Keratinocyte (primary cell): ENCODE measurements around the gene NTSR2. TPM values are rescaled to one million over a fixed set of nuclear protein-coding genes. Genes with fewer than 3 reads are reported as not detected.
A peak's percentile ranks its signal among the peaks of the same experiment; 100 is the strongest.

Source experiments
- DNase-seq: peaks from one replicate; pipeline ENCODE4 v3.0.0-alpha.2; 2011; ENCODE audit warnings: low read depth, missing footprints, low spot score
- FAIRE-seq: peaks from 2 replicates; lab custom pipeline; 2011; peaks lifted over from hg19 to GRCh38; lab: Jason Lieb, UNC
- H2AFZ ChIP-seq: 2 replicates; pipeline ENCODE4 v1.6.0; 2012; ENCODE audit warnings: low read length, control low read depth, inconsistent platforms; ENCODE audit not compliant: control insufficient read depth
- H3K27ac ChIP-seq: 2 replicates; pipeline ENCODE4 v1.5.1; 2011; ENCODE audit warnings: low read length; ENCODE audit not compliant: control insufficient read depth, insufficient read depth
- H3K27me3 ChIP-seq: 3 replicates; pipeline ENCODE4 v1.6.0; 2011; ENCODE audit warnings: low read length; ENCODE audit not compliant: control insufficient read depth, insufficient read depth; ENCODE audit errors: extremely low read depth
- H3K36me3 ChIP-seq, 2 experiments: 2 replicates in 1 of 2; 3 replicates in 1 of 2; pipeline ENCODE4 v1.5.1; 2011; ENCODE audit warnings: low read length in 2 of 2, mild to moderate bottlenecking in 1 of 2; ENCODE audit not compliant: control insufficient read depth in 2 of 2, insufficient read depth in 2 of 2; ENCODE audit errors: extremely low read depth in 1 of 2
- H3K4me1 ChIP-seq: 3 replicates; pipeline ENCODE4 v1.5.1; 2011; ENCODE audit warnings: low read length; ENCODE audit not compliant: control insufficient read depth, insufficient read depth; ENCODE audit errors: extremely low read depth
- H3K4me2 ChIP-seq: 3 replicates; pipeline ENCODE4 v1.6.0; 2011; ENCODE audit warnings: low read depth, low read length; ENCODE audit not compliant: control insufficient read depth, insufficient read depth; ENCODE audit errors: extremely low read depth
- H3K4me3 ChIP-seq, 3 experiments: fragments of 200-600 bp in 1 of 3; sonication (generic) in 1 of 3; 2 replicates in 2 of 3; 3 replicates in 1 of 3; pipeline ENCODE4 v1.5.1; 2011 to 2016; ENCODE audit warnings: low read length in 3 of 3, mild to moderate bottlenecking in 3 of 3, control low read depth in 2 of 3, inconsistent platforms in 1 of 3, low read depth in 1 of 3, mixed read lengths in 1 of 3, mixed run types in 1 of 3, moderate library complexity in 1 of 3; ENCODE audit not compliant: control insufficient read depth in 2 of 3, insufficient read depth in 2 of 3; ENCODE audit errors: extremely low read depth in 1 of 3
- H3K79me2 ChIP-seq: 2 replicates; pipeline ENCODE4 v1.6.0; 2012; ENCODE audit warnings: low read length; ENCODE audit not compliant: control insufficient read depth, insufficient read depth
- H3K9ac ChIP-seq: 3 replicates; pipeline ENCODE4 v1.6.0; 2011; ENCODE audit warnings: low read length; ENCODE audit not compliant: control insufficient read depth, insufficient read depth; ENCODE audit errors: extremely low read depth
- H3K9me1 ChIP-seq: 3 replicates; pipeline ENCODE4 v1.6.0; 2011; ENCODE audit warnings: low read length; ENCODE audit not compliant: control insufficient read depth, insufficient read depth; ENCODE audit errors: extremely low read depth
- H3K9me3 ChIP-seq: 2 replicates; pipeline ENCODE4 v1.5.1; 2012; ENCODE audit warnings: low read depth, low read length; ENCODE audit not compliant: control insufficient read depth
- H4K20me1 ChIP-seq: 3 replicates; pipeline ENCODE4 v1.6.0; 2011; ENCODE audit warnings: low read length; ENCODE audit not compliant: control insufficient read depth, insufficient read depth; ENCODE audit errors: extremely low read depth
- EZH2 ChIP-seq: IDR thresholded peaks from one replicate; pipeline ENCODE4 v1.6.1; 2012; ENCODE audit warnings: inconsistent platforms, mild to moderate bottlenecking, low read length, moderate library complexity
- dilution Hi-C: fragments of 300-500 bp; cut with MboI; formaldehyde crosslinking; loops from one replicate; pipeline ENCODE4 v1.7.0; 2020; ENCODE audit warnings: low sequenced_read_pairs; ENCODE audit not compliant: extremely low pct_ligation_motif_present
- polyA plus RNA-seq, 5 experiments: library from polyadenylated mRNA; depleted of rRNA in 3 of 5; stranded (reverse) in 3 of 5; stranded (forward) in 1 of 5; unstranded in 1 of 5; fragments of >200 nt; gene quantifications; 1 replicate in 1 of 5; 2 replicates in 3 of 5; 3 replicates in 1 of 5; pipeline versions ENCODE4 v1.2.1 to v1.2.3, GENCODE V29; 2011 to 2012; ENCODE audit warnings: missing spikeins in 2 of 5, low read depth in 1 of 5, low replicate concordance in 1 of 5
- TF ChIP-seq, protein P1 (sequence below), 3 experiments: IDR thresholded peaks in 1 of 3; conservative IDR thresholded peaks in 1 of 3; optimal IDR thresholded peaks in 1 of 3; 2 replicates in 2 of 3; 3 replicates in 1 of 3; pipeline versions ENCODE3 to v1.5.1; 2011; ENCODE audit warnings: low read length in 3 of 3, mild to moderate bottlenecking in 3 of 3, moderate library complexity in 2 of 3, control low read depth in 1 of 3, inconsistent platforms in 1 of 3; ENCODE audit not compliant: insufficient read depth in 2 of 3; ENCODE audit errors: extremely low read depth in 1 of 3

The NTSR2 gene
- polyA plus RNA-seq, 1 donor (not counting 4 experiments of a cell fraction or from before 2014, with no cell fraction given) = not detected

- DNase-seq = no peak
- no peaks in the 10 kb centered on the region for H3K9me3 ChIP-seq
- H3K9ac ChIP-seq = no peak overlapping the region
- no peak for TF ChIP-seq EZH2
- TF ChIP-seq, protein P1, sequence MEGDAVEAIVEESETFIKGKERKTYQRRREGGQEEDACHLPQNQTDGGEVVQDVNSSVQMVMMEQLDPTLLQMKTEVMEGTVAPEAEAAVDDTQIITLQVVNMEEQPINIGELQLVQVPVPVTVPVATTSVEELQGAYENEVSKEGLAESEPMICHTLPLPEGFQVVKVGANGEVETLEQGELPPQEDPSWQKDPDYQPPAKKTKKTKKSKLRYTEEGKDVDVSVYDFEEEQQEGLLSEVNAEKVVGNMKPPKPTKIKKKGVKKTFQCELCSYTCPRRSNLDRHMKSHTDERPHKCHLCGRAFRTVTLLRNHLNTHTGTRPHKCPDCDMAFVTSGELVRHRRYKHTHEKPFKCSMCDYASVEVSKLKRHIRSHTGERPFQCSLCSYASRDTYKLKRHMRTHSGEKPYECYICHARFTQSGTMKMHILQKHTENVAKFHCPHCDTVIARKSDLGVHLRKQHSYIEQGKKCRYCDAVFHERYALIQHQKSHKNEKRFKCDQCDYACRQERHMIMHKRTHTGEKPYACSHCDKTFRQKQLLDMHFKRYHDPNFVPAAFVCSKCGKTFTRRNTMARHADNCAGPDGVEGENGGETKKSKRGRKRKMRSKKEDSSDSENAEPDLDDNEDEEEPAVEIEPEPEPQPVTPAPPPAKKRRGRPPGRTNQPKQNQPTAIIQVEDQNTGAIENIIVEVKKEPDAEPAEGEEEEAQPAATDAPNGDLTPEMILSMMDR (optimal IDR thresholded peaks at IDR 0.05 in 1 of 3, IDR thresholded peaks at IDR 0.05 in 1 of 3, conservative IDR thresholded peaks at IDR 0.05 in 1 of 3; ENCODE audit: extremely low read depth in 1 of 3, insufficient read depth in 2 of 3, low read length in 3 of 3) = no peak
- H3K4me2 ChIP-seq = no peak overlapping the region
- dilution Hi-C loops = no loop called here
- no peaks in the 10 kb centered on the region for H3K9me1 ChIP-seq
- peaks cover 14% of the 10 kb centered on the region for H3K27me3 ChIP-seq
- no peak overlapping the region for H3K27ac ChIP-seq
- no peaks in the 10 kb centered on the region for H3K36me3 ChIP-seq
- H3K79me2 ChIP-seq = no peaks in the 10 kb centered on the region
- no peaks in the 10 kb centered on the region for H4K20me1 ChIP-seq
- H2AFZ ChIP-seq = no peak overlapping the region
- no peak for FAIRE-seq
- no peak overlapping the region for H3K4me3 ChIP-seq
- H3K4me1 ChIP-seq = peaks cover 25% of the 10 kb centered on the region
Observed at GRCh38 chr2:11713815-11714214, 43.8 kb upstream of the NTSR2 start.

- no peak overlapping the region for H3K4me2 ChIP-seq
- TF ChIP-seq, protein P1 (optimal IDR thresholded peaks at IDR 0.05 in 1 of 3, IDR thresholded peaks at IDR 0.05 in 1 of 3, conservative IDR thresholded peaks at IDR 0.05 in 1 of 3; ENCODE audit: extremely low read depth in 1 of 3, insufficient read depth in 2 of 3, low read length in 3 of 3) = no peak
- TF ChIP-seq EZH2 = no peak
- H3K9me1 ChIP-seq = no peaks in the 10 kb centered on the region
- no peaks in the 10 kb centered on the region for H4K20me1 ChIP-seq
- no peak overlapping the region for H3K9ac ChIP-seq
- dilution Hi-C loops = no loop called here
- DNase-seq (no peak), FAIRE-seq (peak; percentile 23)
- peak overlapping the region; percentile 3 for H3K27ac ChIP-seq
- H3K4me1 ChIP-seq = peaks cover 25% of the 10 kb centered on the region
- peaks cover 13% of the 10 kb centered on the region for H3K27me3 ChIP-seq
- no peaks in the 10 kb centered on the region for H3K36me3 ChIP-seq
- no peaks in the 10 kb centered on the region for H3K79me2 ChIP-seq
- H3K4me3 ChIP-seq = no peak overlapping the region
- H3K9me3 ChIP-seq = no peaks in the 10 kb centered on the region
- no peak overlapping the region for H2AFZ ChIP-seq
Observed at GRCh38 chr2:11712866-11713265, 42.9 kb upstream of the NTSR2 start.
